Fibroblast of skin of right biceps (primary cell): ENCODE data around the gene NVL.
"Not testable (repeated sequence)": the region's sequence is repeated elsewhere in the genome, so short reads cannot be mapped to it uniquely, and the experiment has no call there.

Source experiments
- DNase-seq: peaks from one replicate; pipeline ENCODE4 v3.0.0-alpha.2; 2013

The NVL gene

DNA sequence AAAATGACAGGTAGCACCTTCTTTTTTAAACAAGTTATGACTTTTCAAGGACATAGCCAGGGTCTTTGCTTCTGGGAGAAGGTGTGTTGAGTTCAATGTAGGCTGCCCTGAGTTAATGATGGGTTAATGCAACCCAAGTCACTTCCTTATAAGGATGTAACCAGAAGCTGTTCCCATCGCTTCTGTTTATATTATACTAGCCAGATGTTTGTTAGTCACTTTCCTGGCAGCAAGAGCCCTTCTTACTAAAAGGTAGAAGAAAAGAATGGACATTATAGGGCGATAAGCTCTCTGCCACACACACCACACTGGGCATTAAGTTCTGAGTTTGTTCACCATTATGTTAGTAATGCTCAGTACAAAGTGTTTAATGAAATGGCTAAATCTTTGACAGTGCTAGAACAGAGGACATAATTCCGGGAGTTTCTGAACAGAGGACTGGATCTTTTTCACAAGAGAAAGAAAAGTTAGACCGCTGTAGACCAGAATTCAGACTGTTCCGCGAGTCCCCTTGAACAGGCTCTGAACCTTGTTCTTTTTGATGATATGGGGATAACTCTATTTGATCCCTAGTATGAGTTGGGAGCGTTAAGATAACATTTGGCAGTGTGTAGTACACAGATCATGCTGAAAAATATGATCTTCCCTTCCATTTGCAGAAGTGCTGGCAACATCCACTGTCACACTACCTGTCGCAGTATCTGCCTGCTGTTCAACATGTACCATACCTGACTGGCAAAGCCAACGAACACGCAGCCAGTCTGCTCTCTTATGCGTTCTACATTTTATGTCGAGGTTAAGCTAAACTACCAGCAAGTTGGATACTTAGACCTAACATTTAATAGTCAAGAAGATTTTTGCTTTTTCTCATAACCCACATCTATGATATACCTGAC, 105.9 kb downstream of the NVL start:
- DNase-seq, result peak; percentile 69

DNA sequence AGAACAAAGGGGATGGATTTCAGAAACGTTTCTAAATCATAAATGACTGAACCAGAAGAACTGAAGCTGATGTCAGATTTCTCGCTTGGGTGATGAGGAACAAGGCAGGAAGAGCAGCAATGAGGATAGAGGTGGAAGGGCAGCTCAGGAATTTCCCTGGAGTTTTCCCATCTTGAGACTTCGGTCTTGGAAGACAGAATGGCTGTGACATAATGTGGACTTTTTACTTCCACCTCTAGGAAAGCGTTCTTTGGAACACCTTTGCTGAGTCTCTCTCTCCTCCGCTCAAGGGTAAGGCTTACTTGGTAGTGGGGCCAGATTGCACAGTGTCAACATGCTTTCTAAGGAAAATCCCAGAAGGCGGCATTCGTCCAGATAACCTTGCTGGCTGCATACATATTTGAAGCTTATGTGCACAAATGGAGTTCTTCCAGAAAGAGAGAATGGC, 110.3 kb downstream of the NVL start:
- DNase-seq, result no peak

DNA sequence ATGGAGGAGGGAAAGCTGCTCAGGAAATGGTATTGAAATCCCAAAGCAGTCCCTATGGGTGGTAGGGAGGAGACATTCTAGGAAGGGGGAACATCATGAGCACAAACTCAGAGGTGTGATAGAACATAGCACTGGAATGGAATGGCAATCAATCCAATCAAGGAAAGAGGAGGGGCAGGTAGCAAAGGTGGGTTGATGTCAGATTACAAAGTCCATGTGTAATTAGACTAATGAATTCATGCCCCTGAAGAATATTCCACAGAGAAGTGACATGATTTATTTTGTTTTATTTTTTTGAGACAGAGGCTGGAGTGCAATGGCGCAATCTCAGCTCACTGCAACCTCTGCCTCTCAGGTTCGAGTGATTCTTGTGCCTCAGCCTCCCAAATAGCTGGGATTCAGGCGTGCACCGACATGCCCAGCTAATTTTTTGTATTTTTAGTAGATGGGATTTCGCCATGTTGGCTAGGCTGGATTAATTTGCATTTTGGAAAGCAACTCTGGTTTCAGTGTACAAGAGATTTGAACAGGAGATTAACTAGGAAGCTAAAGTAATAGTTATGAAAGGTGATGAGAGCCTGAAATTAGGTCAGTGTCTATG, 110.9 kb downstream of the NVL start:
- DNase-seq, result no peak

DNA sequence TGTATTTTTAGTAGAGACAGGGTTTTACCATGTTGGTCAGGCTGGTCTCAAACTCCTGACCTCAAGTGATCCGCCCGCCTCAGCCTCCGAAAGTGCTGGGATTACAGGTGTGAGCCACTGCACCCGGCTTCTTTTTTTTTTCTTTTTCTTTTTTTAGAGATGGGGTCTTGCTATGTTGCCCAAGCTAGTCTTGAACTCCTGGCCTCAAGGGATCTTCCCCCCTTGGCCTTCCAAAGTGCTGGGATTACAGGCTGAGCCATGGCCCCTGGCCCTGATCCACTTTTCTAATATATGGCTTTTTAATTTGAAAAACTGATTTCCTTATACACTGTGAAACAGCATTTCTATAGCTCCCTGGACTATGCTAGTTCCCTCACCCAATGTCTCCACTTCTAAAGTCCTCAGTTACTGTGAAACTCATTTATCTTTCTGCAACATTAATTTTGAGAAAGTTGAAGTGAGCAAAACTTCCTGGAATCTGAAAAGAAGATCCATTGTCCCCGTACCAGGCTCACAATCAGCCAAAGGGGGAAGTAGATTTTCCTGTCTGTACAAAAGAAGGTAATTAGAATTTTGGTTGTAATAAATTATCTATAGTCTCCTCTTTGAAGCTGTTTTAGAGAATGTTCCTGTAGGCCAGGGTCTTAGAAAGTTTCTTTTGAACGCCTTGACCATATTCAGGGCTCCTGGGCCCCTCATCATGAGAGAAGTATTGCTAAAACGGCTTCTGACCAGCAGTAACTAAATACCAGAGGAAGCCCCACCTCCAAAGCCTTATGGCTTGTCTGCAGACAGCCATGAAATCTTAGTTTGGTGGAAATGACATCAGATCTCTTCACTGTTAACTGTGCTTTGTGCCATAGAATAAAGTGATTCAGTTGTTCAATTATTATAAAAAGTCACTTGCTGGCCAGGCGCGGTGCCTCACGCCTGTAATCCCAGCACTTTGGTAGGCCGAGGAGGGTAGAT, 112.0 kb downstream of the NVL start:
- no peak for DNase-seq

DNA sequence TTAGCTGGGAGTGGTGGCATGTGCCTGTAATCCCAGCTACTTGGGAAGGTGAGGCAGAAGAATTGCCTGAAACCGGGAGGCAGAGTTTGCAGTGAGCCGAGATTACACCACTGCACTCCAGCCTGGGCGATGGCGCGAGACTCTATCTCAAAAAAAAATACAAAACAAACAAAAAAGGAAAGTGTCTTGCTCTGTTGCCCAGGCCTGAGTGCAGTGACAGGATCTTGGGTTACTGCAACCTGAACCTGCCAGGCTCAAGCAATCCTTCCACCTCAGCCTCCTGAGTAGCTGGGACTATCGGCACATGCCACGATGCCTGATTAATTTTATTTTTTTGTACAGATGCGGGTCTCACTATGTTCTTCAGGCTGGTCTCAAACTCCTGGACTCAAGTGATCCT, 113.6 kb downstream of the NVL start:
- DNase-seq, result no peak

DNA sequence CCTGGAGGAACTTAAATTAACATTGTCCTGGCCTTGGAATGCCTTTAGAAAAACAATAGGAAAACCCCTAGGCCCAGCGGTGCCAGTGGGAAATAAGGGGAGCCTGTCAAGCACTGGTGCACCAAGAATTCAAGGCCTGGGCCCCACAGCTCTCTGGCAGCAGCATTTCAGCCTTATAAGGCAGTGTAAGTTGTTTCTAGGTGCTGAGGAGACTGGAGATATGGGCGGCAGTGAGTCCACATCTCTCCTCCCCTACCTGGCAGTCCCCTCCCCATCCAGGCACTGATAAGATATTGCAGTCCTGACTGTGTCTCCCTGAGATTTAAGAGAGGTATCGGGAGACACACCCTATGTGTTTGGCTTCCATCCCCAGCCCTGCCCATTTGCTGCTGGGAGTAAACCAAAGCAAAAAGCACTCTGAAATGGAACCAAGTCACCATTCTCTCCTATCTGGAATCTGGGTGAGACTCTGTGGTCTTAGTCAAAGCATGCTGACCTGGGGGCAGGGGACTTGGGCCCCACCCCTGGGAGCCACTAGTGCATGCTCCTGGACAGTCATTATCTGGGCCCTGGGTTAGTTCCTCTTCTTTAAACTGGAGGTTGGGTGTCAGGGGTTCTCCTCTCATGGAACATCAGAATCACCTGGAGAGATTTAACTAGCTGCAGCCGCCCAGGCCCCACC, 116.4 kb downstream of the NVL start:
- no peak for DNase-seq

DNA sequence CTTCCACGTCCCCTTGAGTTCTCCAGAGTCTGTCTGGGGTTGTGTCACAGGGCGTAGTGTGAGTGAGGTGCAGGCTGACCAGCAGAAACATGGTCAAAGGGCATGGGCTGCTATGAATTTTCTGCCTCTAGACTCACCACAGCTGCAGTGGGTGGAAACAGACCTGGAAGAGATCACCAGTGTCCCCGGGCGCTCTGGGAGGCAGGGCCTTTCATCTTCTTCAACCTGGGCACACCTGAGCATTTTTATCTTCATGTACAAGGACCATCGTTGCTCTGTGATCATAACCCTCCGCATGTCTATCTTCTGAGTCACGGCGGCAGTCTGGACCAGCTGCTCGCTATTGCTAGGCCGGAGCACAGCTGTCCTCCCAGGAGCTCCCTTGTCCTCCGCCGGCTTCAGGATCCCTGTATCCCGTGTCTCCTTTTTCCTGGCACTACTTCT, 117.3 kb downstream of the NVL start:
- DNase-seq, result no peak

DNA sequence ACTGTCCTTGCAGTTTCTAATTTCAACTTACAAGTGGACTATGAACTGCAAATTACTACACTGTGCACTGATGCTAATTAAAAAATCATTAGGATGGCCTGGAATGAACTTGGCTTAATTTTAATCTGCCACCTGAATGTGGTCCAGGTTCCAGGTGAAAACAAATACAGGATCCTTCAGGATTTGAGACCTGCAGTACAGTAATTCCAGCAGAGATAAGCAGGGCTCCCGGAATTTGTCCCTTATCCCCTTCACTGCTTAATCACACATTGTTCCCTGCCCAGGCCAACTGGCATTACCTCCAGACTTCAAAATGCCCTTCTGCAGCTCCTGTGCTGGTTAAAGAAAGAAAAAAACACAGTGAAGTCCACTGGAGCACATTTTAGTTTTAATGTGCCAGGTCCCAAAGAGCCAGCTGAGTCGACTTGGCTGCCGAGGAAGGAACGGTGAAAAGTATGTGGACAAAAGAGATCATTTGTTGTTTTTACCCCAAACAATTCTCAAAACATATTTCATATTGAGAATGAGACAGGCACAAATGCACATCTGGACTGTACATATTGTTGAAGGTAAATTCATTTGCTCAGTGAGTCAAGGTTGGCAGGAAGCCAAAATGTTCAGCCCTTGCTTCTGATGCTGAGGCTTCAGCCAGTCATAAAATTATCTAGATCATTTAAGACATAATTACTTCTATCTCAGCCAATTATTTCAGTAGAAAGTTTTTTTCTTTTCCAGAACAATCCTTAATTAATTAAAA, 118.6 kb downstream of the NVL start:
- DNase-seq, result peak; percentile 73

DNA sequence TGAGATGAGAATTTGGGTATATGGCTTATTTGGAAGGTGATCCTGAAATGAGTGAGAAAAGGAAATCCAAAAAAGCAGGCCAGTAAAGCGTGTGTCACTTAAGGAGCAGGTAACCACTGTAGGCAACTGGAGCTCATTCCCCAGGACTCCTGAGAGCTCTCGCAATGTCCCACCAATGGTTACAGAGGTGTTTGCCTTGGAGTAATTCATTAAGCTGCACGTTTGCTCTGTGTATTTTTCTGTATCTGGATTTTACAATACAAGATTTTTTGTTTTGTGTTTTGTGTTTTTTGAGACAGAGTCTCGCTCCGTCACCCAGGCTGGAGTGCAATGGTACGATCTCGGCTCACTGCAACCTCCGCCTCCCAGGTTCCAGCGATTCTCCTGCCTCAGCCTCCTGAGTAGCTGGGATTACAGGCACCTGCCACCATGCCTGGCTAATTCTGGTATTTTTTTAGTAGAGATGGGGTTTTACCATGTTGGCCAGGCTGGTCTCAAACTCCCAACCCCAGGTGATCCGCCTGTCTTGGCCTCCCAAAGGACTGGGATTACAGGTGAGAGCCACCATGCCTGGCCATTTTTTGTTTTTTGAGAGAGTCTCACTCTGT, 123.9 kb downstream of the NVL start:
- not testable (repeated sequence) for DNase-seq

DNA sequence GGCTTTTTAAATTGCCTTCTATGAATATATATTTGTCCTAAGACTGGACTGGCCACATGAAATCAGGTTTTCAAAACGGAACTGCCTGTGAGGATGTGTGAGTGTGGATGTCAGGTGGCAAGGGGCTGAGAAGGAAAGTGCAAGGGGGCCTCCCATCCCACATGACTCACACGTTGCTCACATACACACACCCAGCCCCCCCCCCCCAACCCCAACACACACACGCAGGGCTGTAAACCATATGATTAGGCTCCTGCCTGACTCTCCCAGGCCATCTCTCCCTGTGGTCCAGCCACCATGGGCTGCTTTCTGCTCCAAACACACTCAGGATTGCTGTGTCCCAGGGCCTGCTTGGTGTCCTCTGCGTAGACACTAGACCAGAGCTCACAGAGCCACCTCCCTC, 124.5 kb downstream of the NVL start:
- peak; percentile 88 for DNase-seq

DNA sequence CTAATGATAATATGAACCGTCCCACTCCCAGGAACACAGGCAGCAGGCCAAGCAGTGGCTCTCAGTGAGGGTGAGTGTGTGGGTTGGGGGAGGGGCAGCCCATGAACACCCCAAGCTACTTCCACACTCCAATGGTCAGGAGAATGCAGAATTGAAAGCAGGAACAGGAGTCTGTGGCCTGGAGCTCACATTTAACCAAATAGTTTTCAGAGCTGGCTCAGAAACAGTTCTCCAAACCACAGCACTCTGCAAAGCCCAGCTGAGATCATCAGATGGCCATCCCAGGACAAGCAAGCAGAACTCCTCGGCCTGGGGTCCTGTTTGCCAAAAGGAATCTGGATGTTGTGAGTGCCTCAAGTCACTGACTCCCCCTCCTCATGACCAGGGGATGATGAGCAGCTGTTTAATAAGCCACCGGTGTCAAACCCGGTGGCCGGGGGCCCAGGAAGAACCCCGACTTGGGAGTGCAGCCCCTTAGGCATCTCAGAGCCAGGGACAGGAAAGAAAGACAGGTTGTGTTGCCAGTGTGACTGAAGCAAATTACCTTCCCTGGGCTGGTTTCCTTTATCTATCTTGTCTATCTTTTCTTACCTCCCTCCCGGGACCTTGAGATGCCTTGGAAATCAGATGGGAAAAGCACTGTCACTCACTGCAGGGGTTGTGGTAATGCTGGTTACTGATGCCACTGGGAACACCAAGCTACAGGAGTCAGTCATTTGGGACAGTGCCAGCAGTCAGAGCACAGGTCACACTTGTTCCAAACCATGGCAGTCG, 126.5 kb downstream of the NVL start:
- peak; percentile 80 for DNase-seq

DNA sequence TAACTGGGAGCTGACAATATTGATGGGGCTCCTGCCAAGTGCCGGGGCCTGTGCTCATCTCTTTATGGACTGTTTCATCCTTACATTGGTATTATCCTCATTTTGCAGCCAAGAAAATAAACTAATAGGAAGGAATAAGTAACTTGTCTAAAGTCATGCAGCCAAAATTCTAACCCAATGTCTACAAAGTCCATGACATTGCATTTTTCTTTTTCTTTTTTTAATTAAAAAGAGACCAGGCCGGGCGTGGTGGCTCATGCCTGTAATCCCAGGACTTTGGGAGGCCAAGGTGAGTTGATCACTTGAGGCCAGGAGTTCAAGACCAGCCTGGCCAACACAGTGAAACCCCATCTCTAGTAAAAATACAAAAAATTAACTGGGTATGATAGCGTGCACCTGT, 128.1 kb downstream of the NVL start:
- DNase-seq, result no peak

DNA sequence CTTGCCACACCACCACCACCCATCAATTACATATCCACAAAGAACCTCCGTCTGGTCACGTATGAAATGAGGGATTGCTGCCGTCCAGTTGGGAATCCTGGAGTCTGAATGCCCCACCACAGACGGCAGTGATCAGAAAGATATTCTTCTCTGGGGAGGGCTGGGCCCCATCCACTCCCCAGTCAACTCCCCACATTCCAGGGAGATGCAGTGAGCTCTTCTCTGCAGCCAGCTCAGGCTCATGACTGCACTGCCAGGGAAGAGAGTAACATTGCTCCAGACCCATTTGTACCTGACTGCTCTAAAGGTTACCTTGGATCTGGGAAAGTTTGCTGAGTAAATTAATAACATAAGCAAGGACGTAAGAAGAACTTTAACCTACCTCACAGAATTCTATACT, 128.6 kb downstream of the NVL start:
- DNase-seq, result no peak

DNA sequence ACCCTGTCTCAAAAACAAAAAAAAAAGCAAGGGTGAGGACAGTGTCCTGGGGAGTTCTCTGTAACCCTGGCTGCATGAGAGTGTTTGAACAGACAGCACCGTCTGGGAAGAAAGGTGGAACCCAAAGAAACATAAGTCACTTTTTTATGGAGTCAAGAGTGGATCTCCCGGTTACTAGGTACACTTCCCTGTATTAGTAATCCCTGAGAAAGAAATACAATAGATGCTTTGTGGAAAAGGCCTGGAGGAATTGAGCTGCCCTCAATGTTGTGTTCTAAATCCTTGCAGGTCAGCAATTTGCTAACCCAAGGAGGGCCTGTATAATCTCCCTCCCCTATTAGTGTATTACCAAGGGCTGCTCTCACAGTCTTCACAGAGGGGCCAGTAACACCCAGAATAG, 130.3 kb downstream of the NVL start:
- no peak for DNase-seq

DNA sequence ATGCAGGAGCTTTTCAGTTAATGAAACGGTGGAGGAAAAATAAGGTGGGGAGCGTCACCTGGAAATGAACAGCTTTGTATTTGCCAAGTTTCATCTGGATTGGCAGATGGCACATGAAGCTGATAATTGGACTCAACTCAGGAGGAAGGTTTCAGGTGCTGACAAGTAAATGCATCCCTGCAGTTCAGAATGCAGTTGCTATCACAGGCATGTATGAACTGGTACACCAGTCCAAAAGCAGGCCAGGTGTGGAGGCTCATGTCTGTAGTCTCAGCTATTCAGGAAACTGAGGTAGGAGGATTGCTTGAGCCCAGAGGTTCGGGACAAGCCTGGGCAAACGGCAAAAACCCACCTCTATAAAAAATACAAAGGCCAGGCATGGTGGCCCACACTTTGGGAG, 131.4 kb downstream of the NVL start:
- DNase-seq, result no peak

DNA sequence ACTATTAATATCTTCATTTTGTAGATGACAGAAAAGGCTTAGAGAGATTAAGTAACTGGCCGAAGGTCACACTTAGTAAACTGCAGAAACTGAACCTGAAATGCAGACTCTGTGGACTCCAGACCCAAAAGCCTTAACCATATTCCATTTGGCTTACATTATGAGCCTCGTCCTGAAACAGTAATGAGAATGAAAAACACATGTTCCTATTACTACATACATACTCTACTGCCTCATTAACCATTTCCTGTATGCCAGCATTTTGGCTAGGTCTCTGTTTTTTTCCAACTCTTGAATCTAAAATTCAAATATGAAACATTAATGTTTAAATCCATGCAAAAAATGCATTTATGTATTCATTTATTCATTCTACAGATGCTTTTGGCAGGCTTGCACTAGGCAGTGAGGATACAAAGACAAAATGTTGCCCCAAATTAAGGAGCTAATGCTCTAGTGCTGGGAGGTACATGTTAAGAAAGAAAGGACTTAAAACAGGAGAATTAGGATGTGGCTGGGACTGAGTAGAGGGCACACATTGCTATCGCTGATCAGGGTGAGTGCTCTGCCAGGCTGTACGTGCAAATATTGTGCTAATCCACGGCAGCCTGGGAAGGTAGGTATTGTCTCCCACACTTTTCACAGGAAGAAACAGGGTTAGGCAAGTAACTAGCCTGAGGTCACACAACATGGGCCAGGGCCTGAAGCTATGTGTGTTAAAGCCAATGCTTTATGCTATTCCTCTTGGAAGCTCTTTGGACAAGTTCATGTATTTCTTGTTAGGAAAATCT, 133.0 kb downstream of the NVL start:
- DNase-seq, result no peak

DNA sequence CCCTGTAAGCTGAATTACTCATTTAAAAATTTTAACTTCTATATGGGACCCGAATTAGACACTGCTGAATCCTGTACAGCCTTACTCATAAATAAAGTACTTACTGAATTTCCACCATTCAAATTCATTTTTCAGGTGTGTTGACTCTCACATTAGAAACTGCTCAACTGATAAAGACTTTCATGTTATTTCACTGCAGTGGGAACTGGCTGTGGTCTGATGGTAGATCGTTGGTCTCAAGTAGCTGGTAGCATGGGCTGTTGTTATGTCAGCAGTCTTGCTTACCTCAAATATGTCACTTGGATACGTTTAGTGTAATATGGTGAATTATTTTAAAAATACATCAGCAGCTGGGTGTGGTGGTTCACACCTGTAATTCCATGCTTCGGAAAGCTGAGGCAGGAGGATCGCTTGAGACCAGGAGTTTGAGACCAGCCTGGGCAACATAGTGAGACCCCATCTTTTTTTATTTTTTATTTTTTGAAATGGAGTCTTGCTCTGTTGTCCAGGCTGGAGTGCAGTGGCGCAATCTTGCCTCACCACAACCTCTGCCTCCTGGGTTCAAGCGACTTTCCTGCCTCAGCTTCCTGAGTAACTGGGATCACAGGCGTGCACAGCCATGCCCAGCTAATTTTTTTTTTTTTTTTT, 136.5 kb downstream of the NVL start:
- no peak for DNase-seq

DNA sequence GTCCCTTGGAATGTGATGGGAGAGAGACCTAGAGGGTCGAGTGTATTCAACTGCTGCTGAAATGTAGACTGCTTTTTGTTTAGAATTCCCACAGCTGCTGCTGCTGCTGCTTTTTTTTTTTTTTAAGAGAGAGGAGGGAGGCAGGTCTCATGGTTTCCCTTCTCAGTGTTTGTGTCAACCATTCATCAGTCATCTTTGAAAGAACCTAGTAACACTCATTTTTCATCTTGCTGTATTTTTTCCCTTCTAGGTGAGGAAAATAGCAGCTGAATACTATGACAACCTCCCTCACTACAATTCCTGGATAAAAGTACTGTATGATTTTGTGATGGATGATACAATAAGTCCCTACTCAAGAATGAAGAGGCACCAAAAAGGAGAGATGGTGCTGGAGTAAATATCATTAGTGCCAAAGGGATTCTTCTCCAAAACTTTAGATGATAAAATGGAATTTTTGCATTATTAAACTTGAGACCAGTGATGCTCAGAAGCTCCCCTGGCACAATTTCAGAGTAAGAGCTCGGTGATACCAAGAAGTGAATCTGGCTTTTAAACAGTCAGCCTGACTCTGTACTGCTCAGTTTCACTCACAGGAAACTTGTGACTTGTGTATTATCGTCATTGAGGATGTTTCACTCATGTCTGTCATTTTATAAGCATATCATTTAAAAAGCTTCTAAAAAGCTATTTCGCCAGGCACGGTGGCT, 137.7 kb downstream of the NVL start:
- DNase-seq, result no peak

DNA sequence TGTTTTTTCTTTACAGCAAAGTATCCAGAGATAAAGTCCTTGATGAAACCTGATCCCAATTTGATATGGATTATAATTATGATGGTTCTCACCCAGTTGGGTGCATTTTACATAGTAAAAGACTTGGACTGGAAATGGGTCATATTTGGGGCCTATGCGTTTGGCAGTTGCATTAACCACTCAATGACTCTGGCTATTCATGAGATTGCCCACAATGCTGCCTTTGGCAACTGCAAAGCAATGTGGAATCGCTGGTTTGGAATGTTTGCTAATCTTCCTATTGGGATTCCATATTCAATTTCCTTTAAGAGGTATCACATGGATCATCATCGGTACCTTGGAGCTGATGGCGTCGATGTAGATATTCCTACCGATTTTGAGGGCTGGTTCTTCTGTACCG, 140.4 kb downstream of the NVL start:
- peak; percentile 28 for DNase-seq
